Measurements from ENCODE around the gene BCO2. TPM values are rescaled to one million over a fixed set of nuclear protein-coding genes. Genes with fewer than 3 reads are reported as not detected.

The BCO2 gene
- total RNA-seq, 1 experiment from 2014 or later, result 0.31 TPM

- no peak within 1 kb of the TSS for H3K9ac ChIP-seq (ENCODE audit: extremely low read depth, insufficient read length, low read length)
- no peak within 1 kb of the TSS for H3K56ac ChIP-seq (ENCODE audit: insufficient read length, low read depth, low read length)
- no peak within 1 kb of the TSS for H3K23ac ChIP-seq (ENCODE audit: insufficient read length, low read depth, low read length)
- Mint-ChIP-seq H3K27ac (no peak within 1 kb of the TSS), H3K4me1 (peaks cover 7 to 8% of the 10 kb centered on the region in 2 experiments), H3K9me3 (no peaks in the 10 kb centered on the region), H3K36me3 (ENCODE audit: insufficient read depth in 1 of 3, low read depth in 3 of 3) (no peaks in the 10 kb centered on the region), H3K4me3 (no peak within 1 kb of the TSS), H3K27me3 (ENCODE audit: low read depth) (peaks cover 2% of the 10 kb centered on the region; the same call in 1 of the 2 replicates)
- H3K27me3 ChIP-seq (ENCODE audit: insufficient read depth, low read length), result no peaks in the 10 kb centered on the region
- H3K18ac ChIP-seq (ENCODE audit: insufficient read length, low read depth, low read length), result no peak within 1 kb of the TSS
- H2BK20ac ChIP-seq (ENCODE audit: low read depth, low read length, poor library complexity, severe bottlenecking), result no peak within 1 kb of the TSS
- no peak within 1 kb of the TSS for H3K27ac ChIP-seq (ENCODE audit: insufficient read length, low read depth, low read length)
- no peaks in the 10 kb centered on the region for H3K9me3 ChIP-seq (ENCODE audit: control insufficient read depth, low read depth, low read length)
- H2BK120ac ChIP-seq (ENCODE audit: low read depth, low read length, poor library complexity, severe bottlenecking), result no peak within 1 kb of the TSS
- H2AFZ ChIP-seq (ENCODE audit: low read length), result no peak within 1 kb of the TSS
- H2BK5ac ChIP-seq (ENCODE audit: insufficient read length, low read length), result no peak within 1 kb of the TSS
- no peaks in the 10 kb centered on the region for H4K20me1 ChIP-seq (ENCODE audit: control insufficient read depth, insufficient read depth, insufficient read length)
- no peaks in the 10 kb centered on the region for H3K23me2 ChIP-seq (ENCODE audit: insufficient read length, low read depth, low read length, poor library complexity, severe bottlenecking)
- TF ChIP-seq, protein P1, sequence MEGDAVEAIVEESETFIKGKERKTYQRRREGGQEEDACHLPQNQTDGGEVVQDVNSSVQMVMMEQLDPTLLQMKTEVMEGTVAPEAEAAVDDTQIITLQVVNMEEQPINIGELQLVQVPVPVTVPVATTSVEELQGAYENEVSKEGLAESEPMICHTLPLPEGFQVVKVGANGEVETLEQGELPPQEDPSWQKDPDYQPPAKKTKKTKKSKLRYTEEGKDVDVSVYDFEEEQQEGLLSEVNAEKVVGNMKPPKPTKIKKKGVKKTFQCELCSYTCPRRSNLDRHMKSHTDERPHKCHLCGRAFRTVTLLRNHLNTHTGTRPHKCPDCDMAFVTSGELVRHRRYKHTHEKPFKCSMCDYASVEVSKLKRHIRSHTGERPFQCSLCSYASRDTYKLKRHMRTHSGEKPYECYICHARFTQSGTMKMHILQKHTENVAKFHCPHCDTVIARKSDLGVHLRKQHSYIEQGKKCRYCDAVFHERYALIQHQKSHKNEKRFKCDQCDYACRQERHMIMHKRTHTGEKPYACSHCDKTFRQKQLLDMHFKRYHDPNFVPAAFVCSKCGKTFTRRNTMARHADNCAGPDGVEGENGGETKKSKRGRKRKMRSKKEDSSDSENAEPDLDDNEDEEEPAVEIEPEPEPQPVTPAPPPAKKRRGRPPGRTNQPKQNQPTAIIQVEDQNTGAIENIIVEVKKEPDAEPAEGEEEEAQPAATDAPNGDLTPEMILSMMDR (conservative IDR thresholded peaks at IDR 0.05), result no peak
- H3K79me2 ChIP-seq (ENCODE audit: insufficient read depth, low read length), result no peaks in the 10 kb centered on the region
- no peak within 1 kb of the TSS for H3T11ph ChIP-seq (ENCODE audit: low read length)
- H3K14ac ChIP-seq (ENCODE audit: insufficient read depth, low read length), result no peak within 1 kb of the TSS
- WGBS (ENCODE audit: extremely low coverage, insufficient read length, low lambda C conversion rate), result no CpG with 5 or more reads among the region's 25 CpGs
- no peak within 1 kb of the TSS for H4K5ac ChIP-seq (ENCODE audit: insufficient read length, low read depth, low read length)
- no peak within 1 kb of the TSS for H2BK15ac ChIP-seq (ENCODE audit: low read depth, low read length)
- no peak within 1 kb of the TSS for H2BK12ac ChIP-seq (ENCODE audit: insufficient read length, low read depth, low read length)
- H3K4me1 ChIP-seq (ENCODE audit: insufficient read depth, low read length), result peaks cover 3% of the 10 kb centered on the region; the same call in 1 of the 2 replicates
- no peak within 1 kb of the TSS; the same call in 1 of the 2 replicates for H3K4ac ChIP-seq (ENCODE audit: low read depth, low read length)
- no peak within 1 kb of the TSS for H4K91ac ChIP-seq (ENCODE audit: insufficient read length, low read depth, low read length)
- no peak for DNase-seq
- H3K4me2 ChIP-seq (ENCODE audit: insufficient read depth, insufficient read length, low read length), result no peak within 1 kb of the TSS
- H3K79me1 ChIP-seq (ENCODE audit: insufficient read depth, low read depth, low read length, poor library complexity, severe bottlenecking), result no peaks in the 10 kb centered on the region
- H4K8ac ChIP-seq (replicated peaks; ENCODE audit: insufficient read length, low read depth, low read length), result no peak within 1 kb of the TSS
- H2AK5ac ChIP-seq (ENCODE audit: insufficient read length, low read length), result no peak within 1 kb of the TSS
Observed at GRCh38 chr11:112167145-112167544, 8.2 kb upstream of the BCO2 start, which contains the start of gene TEX12. Gene TEX12 (plus strand): TSS chr11:112167372. CDS start chr11:112169269, 1,897 bp downstream.
